Endothelial cell of umbilical vein (primary cell): ENCODE data around the gene MACO1. TPM values are rescaled to one million over a fixed set of nuclear protein-coding genes. Genes with fewer than 3 reads are reported as not detected.

Experiments
- BruUV-seq: library from RNA; stranded (reverse); fragments of 400-500 nt; replicated peaks from 2 replicates; lab custom pipeline; 2021; lab: Mats Ljungman, UMichigan
- CTCF ChIA-PET: fragments of 300-600, 350-600 bp; sonication (Branson Sonifier 250); formaldehyde crosslinking; loops from one replicate; lab custom pipeline; 2021; ENCODE audit warnings: antibody characterized with exemption, inconsistent platforms; lab: Charles Lee
- POLR2A ChIA-PET: fragments of 300-600, 350-600 bp; sonication (Branson Sonifier 250); formaldehyde crosslinking; loops from one replicate; lab custom pipeline; 2021; ENCODE audit warnings: antibody characterized with exemption, inconsistent platforms; lab: Charles Lee
- DNase-seq: peaks from one replicate; pipeline ENCODE4 v3.0.0-alpha.2; 2011; ENCODE audit warnings: low read depth, low spot score
- FAIRE-seq: peaks from 2 replicates; lab custom pipeline; 2011; peaks lifted over from hg19 to GRCh38; lab: Jason Lieb, UNC
- H2AFZ ChIP-seq: 2 replicates; pipeline ENCODE4 v1.6.0; 2012; ENCODE audit warnings: low read depth, low read length, control low read depth, inconsistent platforms
- H3K27ac ChIP-seq: 2 replicates; pipeline ENCODE4 v1.5.1; 2011; ENCODE audit warnings: low read depth, mild to moderate bottlenecking, control low read depth, low read length, moderate library complexity; ENCODE audit not compliant: insufficient read depth
- H3K27me3 ChIP-seq, 2 experiments: 2 replicates each; pipeline versions ENCODE4 v1.6.0 to v1.6.1; 2011; ENCODE audit warnings: low read length in 2 of 2, mixed read lengths in 1 of 2; ENCODE audit not compliant: control insufficient read depth in 2 of 2, insufficient read depth in 2 of 2
- H3K36me3 ChIP-seq, 2 experiments: 2 replicates in 1 of 2; 3 replicates in 1 of 2; pipeline ENCODE4 v1.5.1; 2011; ENCODE audit warnings: low read length in 2 of 2, mild to moderate bottlenecking in 1 of 2, moderate library complexity in 1 of 2; ENCODE audit not compliant: control insufficient read depth in 2 of 2, insufficient read depth in 2 of 2; ENCODE audit errors: extremely low read depth in 1 of 2
- H3K4me1 ChIP-seq: 3 replicates; pipeline ENCODE4 v1.5.1; 2011; ENCODE audit warnings: mild to moderate bottlenecking, low read length; ENCODE audit not compliant: control insufficient read depth, insufficient read depth; ENCODE audit errors: extremely low read depth
- H3K4me2 ChIP-seq: 2 replicates; pipeline ENCODE4 v1.6.1; 2011; ENCODE audit warnings: low read length, control low read depth, mixed read lengths; ENCODE audit not compliant: insufficient read depth
- H3K4me3 ChIP-seq, 3 experiments: fragments of 200-600 bp in 1 of 3; sonication (generic), shearing (Covaris generic) in 1 of 3; replicated peaks in 1 of 3; 2 replicates each; pipeline ENCODE4 v1.5.1; 2011 to 2016; ENCODE audit warnings: control low read depth in 3 of 3, low read length in 3 of 3, mild to moderate bottlenecking in 2 of 3, inconsistent platforms in 1 of 3, low read depth in 1 of 3, moderate library complexity in 1 of 3; ENCODE audit not compliant: insufficient read depth in 1 of 3
- H3K79me2 ChIP-seq: 2 replicates; pipeline ENCODE4 v1.6.0; 2012; ENCODE audit warnings: low read length, inconsistent platforms; ENCODE audit not compliant: control insufficient read depth, insufficient read depth
- H3K9ac ChIP-seq: replicated peaks from 2 replicates; pipeline ENCODE3; 2011; ENCODE audit warnings: low read length, control low read depth; ENCODE audit not compliant: insufficient read depth; ENCODE audit errors: extremely low read depth
- H3K9me1 ChIP-seq: replicated peaks from 3 replicates; pipeline ENCODE4 v1.6.0; 2011; ENCODE audit warnings: mild to moderate bottlenecking, low read length; ENCODE audit not compliant: control insufficient read depth, insufficient read depth; ENCODE audit errors: extremely low read depth
- H3K9me3 ChIP-seq: replicated peaks from 2 replicates; pipeline ENCODE4 v1.5.1; 2012; ENCODE audit warnings: low read length, inconsistent platforms; ENCODE audit not compliant: control insufficient read depth, insufficient read depth
- H4K20me1 ChIP-seq: replicated peaks from 2 replicates; pipeline ENCODE3; 2011; ENCODE audit warnings: mild to moderate bottlenecking, low read length; ENCODE audit not compliant: control insufficient read depth, insufficient read depth; ENCODE audit errors: extremely low read depth
- CTCF ChIP-seq, 2 donors: IDR thresholded peaks; 1 replicate in 1 of 2; 2 replicates in 1 of 2; pipeline ENCODE4 v1.5.1; 2011; ENCODE audit warnings: low read length in 2 of 2, mild to moderate bottlenecking in 2 of 2, moderate library complexity in 2 of 2, control low read depth in 1 of 2, inconsistent platforms in 1 of 2, low read depth in 1 of 2; ENCODE audit not compliant: insufficient read depth in 1 of 2; ENCODE audit errors: extremely low read depth in 1 of 2
- EZH2 ChIP-seq: IDR thresholded peaks from 2 replicates; pipeline ENCODE4 v1.6.1; 2012; ENCODE audit warnings: borderline replicate concordance, low read depth, mild to moderate bottlenecking, moderate library complexity, low read length, inconsistent platforms; ENCODE audit not compliant: severe bottlenecking
- FOS ChIP-seq: IDR thresholded peaks from 2 replicates; pipeline ENCODE4 v1.6.1; 2011; ENCODE audit warnings: mild to moderate bottlenecking, low read length, moderate library complexity, borderline replicate concordance; ENCODE audit not compliant: insufficient read depth
- GATA2 ChIP-seq: IDR thresholded peaks from 2 replicates; pipeline ENCODE4 v1.7.0; 2011; ENCODE audit warnings: low read depth, mild to moderate bottlenecking, moderate library complexity, mixed read lengths, low read length; ENCODE audit not compliant: insufficient read length, insufficient read depth
- JUN ChIP-seq: IDR thresholded peaks from 2 replicates; pipeline ENCODE4 v1.6.1; 2011; ENCODE audit warnings: borderline replicate concordance, low read depth; ENCODE audit not compliant: insufficient read length, insufficient read depth
- MAX ChIP-seq: IDR thresholded peaks from 2 replicates; pipeline ENCODE4 v1.6.1; 2011; ENCODE audit not compliant: insufficient read depth, insufficient read length
- POLR2A ChIP-seq: IDR thresholded peaks from 2 replicates; pipeline ENCODE4 v1.6.1; 2012; ENCODE audit warnings: low read depth, mild to moderate bottlenecking, control low read depth, low read length
- dilution Hi-C: fragments of 300-500 bp; cut with MboI; formaldehyde crosslinking; loops from one replicate; pipeline ENCODE4 v1.15.0; 2019; ENCODE audit warnings: low sequenced_read_pairs; ENCODE audit not compliant: extremely low pct_ligation_motif_present
- intact Hi-C: fragments of 100-400 bp; cut with micrococcal nuclease; formaldehyde crosslinking; loops from one replicate; pipeline ENCODE4 v1.10.0; 2022
- polyA plus RNA-seq, 4 experiments: library from polyadenylated mRNA; depleted of rRNA in 3 of 4; stranded (reverse) in 3 of 4; unstranded in 1 of 4; fragments of >200 nt; gene quantifications; 2 replicates each; pipeline versions ENCODE4 v1.2.1 to v1.2.3, GENCODE V29; 2011 to 2012; ENCODE audit warnings: missing spikeins in 1 of 4
- total RNA-seq: library from RNA; stranded (reverse); gene quantifications from 2 replicates; pipeline ENCODE4 v1.2.3, GENCODE V29; 2021

The MACO1 gene
- total and polyA plus RNA-seq, 2 donors (not counting 3 experiments of a cell fraction or from before 2014, with no cell fraction given), result 7.7 to 24.4 TPM

GRCh38 chr1:25504706-25505595 lies 74.3 kb downstream of the MACO1 start:
- no peak overlapping the region for H3K27ac ChIP-seq
- dilution Hi-C loops (no loop called here), intact Hi-C loops (no loop called here)
- BruUV-seq, result no TSS peak
- H3K9me3 ChIP-seq, result no peaks in the 10 kb centered on the region
- no peaks in the 10 kb centered on the region for H3K27me3 ChIP-seq
- ChIA-PET POLR2A (no interaction called here), CTCF (interaction anchor here (0.7 kb wide), 1 partner anchor 15 kb away, joined by 3 read pairs; no protein-coding TSS in a partner anchor)
- H3K4me1 ChIP-seq, result no peaks in the 10 kb centered on the region
- no peak for DNase-seq
- no peak overlapping the region for H2AFZ ChIP-seq
- H3K9ac ChIP-seq, result no peak overlapping the region
- H3K4me3 ChIP-seq, result no peak overlapping the region
- H3K9me1 ChIP-seq, result no peaks in the 10 kb centered on the region
- TF ChIP-seq CTCF (IDR thresholded peaks at IDR 0.05; ENCODE audit: extremely low read depth in 1 of 2, insufficient read depth in 1 of 2, low read depth in 1 of 2, low read length in 2 of 2) (no peak), EZH2 (no peak), MAX (no peak), POLR2A (no peak), GATA2 (no peak), FOS (no peak), JUN (no peak)
- H4K20me1 ChIP-seq, result no peaks in the 10 kb centered on the region
- peaks cover 0 to 4% of the 10 kb centered on the region in 2 experiments for H3K36me3 ChIP-seq
- FAIRE-seq, result no peak
- H3K4me2 ChIP-seq, result no peak overlapping the region
- no peaks in the 10 kb centered on the region for H3K79me2 ChIP-seq
